ENCODE measurements around the gene ICAM3. TPM values are rescaled to one million over a fixed set of nuclear protein-coding genes. Genes with fewer than 3 reads are reported as not detected.

ICAM3 gene
- total RNA-seq, 4 donors from 2014 or later, result 5.5 to 20.6 (median 10.8) TPM

- H3K27ac ChIP-seq, result peak overlapping the region in 1 of 4 donors; percentile 12
- no peak for TF ChIP-seq CTCF (IDR thresholded peaks at IDR 0.05)
- no peak for TF ChIP-seq POLR2A (IDR thresholded peaks at IDR 0.05)
- peak overlapping the region in 3 of 4 donors; percentile 36 to 49 (median 37) for H3K4me3 ChIP-seq
- H3K9me3 ChIP-seq, result no peaks in the 10 kb centered on the region
- peaks cover 0 to 64% of the 10 kb centered on the region in 2 donors for H3K27me3 ChIP-seq
- DNase-seq, result peak in 1 of 3 donors; percentile 52
- peaks cover 0 to 79% (median 61%) of the 10 kb centered on the region in 4 donors for H3K4me1 ChIP-seq
- H3K36me3 ChIP-seq, result no peaks in the 10 kb centered on the region
These were observed 46.4 kb downstream of the ICAM3 start for GRCh38 chr19:10292789-10293636.

- TF ChIP-seq POLR2A (IDR thresholded peaks at IDR 0.05) (no peak), CTCF (IDR thresholded peaks at IDR 0.05) (no peak)
- peak; percentile 76 to 92 (median 90) for DNase-seq
- Histone ChIP-seq H3K4me3 (peak overlapping the region; percentile 29 to 49 (median 36)), H3K36me3 (no peaks in the 10 kb centered on the region), H3K4me1 (peaks cover 0 to 85% (median 67%) of the 10 kb centered on the region in 4 donors), H3K27ac (peak overlapping the region in 1 of 4 donors; percentile 12), H3K27me3 (peaks cover 0 to 68% of the 10 kb centered on the region in 2 donors), H3K9me3 (no peaks in the 10 kb centered on the region)
These were observed 47.1 kb downstream of the ICAM3 start for GRCh38 chr19:10292206-10292788.

GRCh38 chr19:10291554-10292205, 47.7 kb downstream of the ICAM3 start:
- TF ChIP-seq CTCF (IDR thresholded peaks at IDR 0.05), result no peak
- no peak for TF ChIP-seq POLR2A (IDR thresholded peaks at IDR 0.05)
- H3K27me3 ChIP-seq, result peaks cover 0 to 68% of the 10 kb centered on the region in 2 donors
- peak overlapping the region; percentile 29 to 49 (median 36) for H3K4me3 ChIP-seq
- H3K9me3 ChIP-seq, result no peaks in the 10 kb centered on the region
- DNase-seq, result peak in 2 of 3 donors; percentile 49 to 50
- H3K4me1 ChIP-seq, result peaks cover 0 to 91% (median 74%) of the 10 kb centered on the region in 4 donors
- no peak overlapping the region for H3K27ac ChIP-seq
- H3K36me3 ChIP-seq, result no peaks in the 10 kb centered on the region

- TF ChIP-seq POLR2A (IDR thresholded peaks at IDR 0.05) (peak; percentile 5 to 14), CTCF (IDR thresholded peaks at IDR 0.05) (no peak)
- Histone ChIP-seq H3K36me3 (no peaks in the 10 kb centered on the region), H3K9me3 (no peaks in the 10 kb centered on the region), H3K27me3 (peaks cover 0 to 64% of the 10 kb centered on the region in 2 donors), H3K4me3 (peak overlapping the region; percentile 29 to 49 (median 36)), H3K4me1 (peaks cover 0 to 91% (median 72%) of the 10 kb centered on the region in 4 donors), H3K27ac (peak overlapping the region in 1 of 4 donors; percentile 25)
- DNase-seq, result peak; percentile 51 to 85 (median 69)
These were observed 48.4 kb downstream of the ICAM3 start for GRCh38 chr19:10290876-10291553.

- Histone ChIP-seq H3K4me1 (peaks cover 0 to 87% (median 66%) of the 10 kb centered on the region in 4 donors), H3K9me3 (no peaks in the 10 kb centered on the region), H3K27ac (no peak overlapping the region), H3K36me3 (no peaks in the 10 kb centered on the region), H3K4me3 (peak overlapping the region; percentile 29 to 49 (median 36)), H3K27me3 (peaks cover 0 to 58% of the 10 kb centered on the region in 2 donors)
- no peak for DNase-seq
- TF ChIP-seq CTCF (IDR thresholded peaks at IDR 0.05) (no peak), POLR2A (IDR thresholded peaks at IDR 0.05) (no peak)
These were observed 49.0 kb downstream of the ICAM3 start for GRCh38 chr19:10290357-10290875.

Data from Peyer's patch (tissue), 4 donors.